Spinal cord (tissue), 10 donors: ENCODE data around the gene HTR6. TPM values are rescaled to one million over a fixed set of nuclear protein-coding genes. Genes with fewer than 3 reads are reported as not detected.
"Not testable (repeated sequence)": the region's sequence is repeated elsewhere in the genome, so short reads cannot be mapped to it uniquely, and the experiment has no call there.

Experiments
- DNase-seq, 6 donors: peaks; one replicate each; pipeline versions ENCODE4 v3.0.0 to v3.0.0-alpha.2; 2013 to 2015; ENCODE audit warnings: low spot score in 6 of 6, low read depth in 4 of 6
- H3K27ac ChIP-seq: one replicate; pipeline ENCODE4 v1.5.1; 2013; ENCODE audit warnings: low read depth, low read length, control low read depth
- H3K27me3 ChIP-seq: one replicate; pipeline ENCODE4 v1.6.1; 2013; ENCODE audit warnings: low read length; ENCODE audit not compliant: control insufficient read depth, insufficient read depth
- H3K36me3 ChIP-seq: one replicate; pipeline ENCODE4 v1.6.1; 2013; ENCODE audit warnings: low read length; ENCODE audit not compliant: control insufficient read depth, insufficient read depth
- H3K4me1 ChIP-seq: one replicate; pipeline ENCODE4 v1.6.1; 2013; ENCODE audit warnings: low read length; ENCODE audit not compliant: control insufficient read depth, insufficient read depth
- H3K4me3 ChIP-seq: one replicate; pipeline ENCODE4 v1.5.1; 2013; ENCODE audit warnings: low read depth, low read length, control low read depth
- H3K9me3 ChIP-seq: one replicate; pipeline ENCODE4 v1.6.1; 2013; ENCODE audit warnings: low read length; ENCODE audit not compliant: control insufficient read depth, insufficient read depth
- WGBS: methylation state at CpG from one replicate; pipeline ENCODE4 v1.1.5; 2013; ENCODE audit warnings: missing lambda C conversion rate; ENCODE audit not compliant: insufficient coverage; 5-methylcytosine and 5-hydroxymethylcytosine counted together
- polyA plus RNA-seq, 2 donors: library from polyadenylated mRNA; unstranded; fragments of 120-200 nt; gene quantifications; one replicate each; pipeline ENCODE4 v1.2.1, GENCODE V29; 2013; ENCODE audit not compliant: insufficient read length in 2 of 2
- total RNA-seq, 2 donors: library from RNA; depleted of rRNA in 1 of 2; stranded (reverse); fragments of 120-200 nt in 1 of 2; fragments of >200 nt in 1 of 2; gene quantifications; one replicate each; pipeline versions ENCODE4 v1.2.3 to v1.2.4, GENCODE V29; 2013 to 2014
- donor health status: healthy.

Gene HTR6
- total and polyA plus RNA-seq, 4 donors: 0.22 to 2.5 (median 1.3) TPM

DNA sequence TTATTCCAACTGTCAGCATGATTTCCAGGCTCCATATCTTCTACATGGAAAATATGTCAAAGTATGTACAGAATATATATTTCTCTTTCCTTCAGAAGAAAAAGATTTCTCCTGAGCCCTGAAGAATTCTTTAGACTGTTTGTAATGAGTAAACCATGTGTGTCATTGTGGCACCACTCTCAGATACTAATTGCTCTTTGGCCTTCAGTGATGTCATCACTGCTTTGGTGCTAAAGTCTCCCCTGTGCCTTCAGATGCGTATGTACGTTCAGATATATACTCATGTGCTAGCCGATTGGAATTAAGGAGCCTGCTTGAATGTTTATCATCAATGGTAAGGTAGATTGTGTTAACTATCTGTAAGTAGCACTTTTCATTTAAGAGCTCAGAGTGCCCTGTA lies 41.2 kb upstream of the HTR6 start:
- H3K27me3 ChIP-seq: no peaks in the 10 kb centered on the region
- no peak for DNase-seq
- H3K4me1 ChIP-seq: no peaks in the 10 kb centered on the region
- H3K9me3 ChIP-seq: no peaks in the 10 kb centered on the region
- no peak overlapping the region for H3K4me3 ChIP-seq
- WGBS: no CpG with 5 or more reads among the region's 3 CpGs
- H3K36me3 ChIP-seq: peaks cover 35% of the 10 kb centered on the region
- H3K27ac ChIP-seq: no peak overlapping the region

DNA sequence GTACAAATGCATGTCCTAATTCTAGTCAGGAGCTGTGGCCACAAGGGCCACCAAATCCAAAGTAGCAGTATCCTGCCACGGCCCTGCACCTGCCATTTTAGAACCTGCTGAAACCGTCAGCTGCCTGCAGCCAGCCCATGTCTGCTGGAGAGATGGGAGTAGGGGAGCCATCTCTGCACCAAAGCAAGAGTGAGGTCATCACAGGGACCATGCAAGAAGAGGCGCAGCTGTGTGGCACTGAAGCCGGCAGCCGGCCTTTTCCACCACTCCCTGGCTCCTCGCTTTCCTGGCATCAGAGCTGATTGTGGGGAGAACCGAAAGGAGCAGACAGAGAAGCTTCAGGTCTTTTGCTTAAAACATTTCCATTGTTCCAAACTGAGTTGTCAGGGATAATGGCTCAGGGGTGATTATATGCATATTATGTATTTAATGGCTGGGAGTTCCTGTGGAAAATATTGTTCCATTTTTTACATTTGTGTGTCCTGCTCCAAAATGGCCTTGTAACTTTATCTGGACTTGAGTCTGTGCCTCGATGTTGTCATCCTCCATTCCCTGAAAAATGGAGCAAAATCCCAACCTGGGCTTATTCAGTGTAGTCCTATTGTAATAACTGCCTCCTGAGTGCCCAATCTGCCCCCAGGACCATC lies 39.3 kb upstream of the HTR6 start:
- Histone ChIP-seq H3K27me3 (no peaks in the 10 kb centered on the region), H3K9me3 (no peaks in the 10 kb centered on the region), H3K27ac (no peak overlapping the region), H3K36me3 (peaks cover 36% of the 10 kb centered on the region), H3K4me3 (no peak overlapping the region), H3K4me1 (peaks cover 4% of the 10 kb centered on the region)
- no peak for DNase-seq
- WGBS: 98% methylated on average over 7 of the region's 8 CpGs

DNA sequence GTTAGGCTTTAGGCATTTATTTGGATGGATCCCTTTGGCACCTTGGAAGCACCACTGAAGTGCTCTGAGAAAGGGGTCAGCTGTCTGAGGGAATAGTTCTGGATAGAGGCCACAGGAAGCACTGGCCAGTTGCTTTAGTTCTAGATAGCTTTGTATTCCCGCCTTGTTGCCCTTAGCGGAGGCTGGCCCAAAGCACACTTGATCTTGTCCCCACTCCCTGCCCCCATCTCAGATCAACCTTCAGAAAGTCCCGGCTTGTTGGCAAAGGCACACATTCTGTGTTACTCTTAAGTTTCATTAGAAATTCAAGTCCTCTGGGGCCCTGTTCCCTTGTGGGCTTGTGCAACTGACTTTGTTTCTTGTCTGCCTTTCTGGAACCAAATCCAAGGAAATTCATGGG lies 35.8 kb upstream of the HTR6 start:
- Histone ChIP-seq H3K9me3 (no peaks in the 10 kb centered on the region), H3K36me3 (peaks cover 35% of the 10 kb centered on the region), H3K4me3 (no peak overlapping the region), H3K4me1 (peaks cover 4% of the 10 kb centered on the region), H3K27me3 (no peaks in the 10 kb centered on the region), H3K27ac (no peak overlapping the region)
- peak in 1 of 6 donors; percentile 54 for DNase-seq
- 51% methylated on average over 3 of the region's 3 CpGs for WGBS

DNA sequence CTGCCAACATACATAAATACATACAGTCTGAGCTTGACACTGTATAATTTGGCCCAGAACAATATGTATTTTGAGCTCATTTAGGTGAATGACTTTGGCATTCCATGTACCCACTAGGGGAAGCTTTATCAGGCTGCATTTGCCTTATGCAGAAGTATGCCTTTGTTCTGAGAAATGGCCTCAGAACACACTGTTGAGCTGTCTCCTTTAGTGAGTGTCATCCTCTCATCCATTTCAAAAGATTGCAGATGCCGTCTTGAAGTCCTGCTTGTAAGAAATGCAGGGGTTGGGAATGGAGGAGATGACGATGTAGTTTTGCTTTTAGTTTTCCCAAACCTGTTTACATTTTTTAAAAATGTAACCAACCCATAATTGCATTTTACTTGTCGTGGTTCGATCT lies 35.3 kb upstream of the HTR6 start:
- H3K9me3 ChIP-seq: no peaks in the 10 kb centered on the region
- peaks cover 4% of the 10 kb centered on the region for H3K4me1 ChIP-seq
- H3K36me3 ChIP-seq: peaks cover 30% of the 10 kb centered on the region
- H3K4me3 ChIP-seq: no peak overlapping the region
- DNase-seq: no peak
- no peak overlapping the region for H3K27ac ChIP-seq
- no peaks in the 10 kb centered on the region for H3K27me3 ChIP-seq
- WGBS: 70% methylated on average over 2 of the region's 4 CpGs

DNA sequence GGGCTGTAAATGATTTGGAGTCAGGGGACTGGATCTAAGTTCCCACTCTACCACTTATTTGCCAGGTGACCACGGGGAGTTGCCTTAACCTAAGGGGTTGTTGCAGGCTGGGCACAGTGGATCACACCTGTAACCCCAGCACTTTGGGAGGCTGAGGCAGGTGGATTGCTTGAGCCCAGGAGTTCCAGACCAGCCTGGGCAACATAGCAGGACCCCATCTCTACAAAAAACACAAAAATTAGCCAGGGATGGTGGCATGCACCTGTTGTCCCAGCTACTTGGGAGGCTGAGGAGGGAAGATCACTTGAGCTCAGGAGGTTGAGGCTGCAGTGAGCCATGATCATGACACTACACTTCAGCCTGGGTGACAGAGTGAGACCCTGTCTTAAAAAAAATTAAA lies 34.5 kb upstream of the HTR6 start:
- H3K4me1 ChIP-seq, DNase-seq, H3K27ac ChIP-seq, H3K9me3 ChIP-seq, H3K4me3 ChIP-seq, H3K27me3 ChIP-seq: not testable (repeated sequence)
- H3K36me3 ChIP-seq: peaks cover 25% of the 10 kb centered on the region
- WGBS: no CpG with 5 or more reads among the region's 1 CpG

DNA sequence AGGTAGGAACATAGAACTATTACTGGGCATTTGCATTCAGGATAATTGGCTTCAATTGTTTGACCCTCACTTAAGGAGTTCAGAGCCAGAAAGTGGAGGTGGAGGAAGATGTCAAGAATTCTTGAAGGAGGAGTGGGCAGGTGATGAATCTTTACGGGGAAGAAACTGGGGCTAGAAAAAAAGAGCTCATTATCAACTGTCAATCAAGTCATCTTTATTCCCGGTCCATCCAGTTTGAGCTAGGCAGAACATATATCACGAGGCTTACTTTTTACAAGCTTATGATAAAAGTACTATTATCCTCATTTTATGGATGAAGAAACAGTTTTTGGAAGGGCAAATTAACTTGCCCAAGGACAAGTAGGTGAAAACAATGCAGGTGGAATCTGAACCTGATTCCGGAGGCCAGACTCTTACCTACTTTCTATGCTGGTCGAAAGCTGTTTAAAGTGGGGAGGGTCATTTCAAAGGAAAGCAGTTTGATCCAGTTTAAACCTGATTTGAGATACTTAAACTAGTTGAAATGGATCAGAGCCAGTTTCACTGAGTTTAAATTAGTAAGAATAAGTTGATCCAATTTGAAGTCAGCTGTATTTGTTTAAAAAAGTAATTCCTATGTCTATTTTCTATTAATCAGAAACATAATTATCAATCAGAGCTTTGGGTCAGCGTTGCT lies 33.8 kb upstream of the HTR6 start:
- DNase-seq: no peak
- no peak overlapping the region for H3K4me3 ChIP-seq
- H3K36me3 ChIP-seq: peaks cover 20% of the 10 kb centered on the region
- H3K27ac ChIP-seq: no peak overlapping the region
- no CpG with 5 or more reads among the region's 6 CpGs for WGBS
- H3K27me3 ChIP-seq: no peaks in the 10 kb centered on the region
- peaks cover 4% of the 10 kb centered on the region for H3K4me1 ChIP-seq
- H3K9me3 ChIP-seq: no peaks in the 10 kb centered on the region

DNA sequence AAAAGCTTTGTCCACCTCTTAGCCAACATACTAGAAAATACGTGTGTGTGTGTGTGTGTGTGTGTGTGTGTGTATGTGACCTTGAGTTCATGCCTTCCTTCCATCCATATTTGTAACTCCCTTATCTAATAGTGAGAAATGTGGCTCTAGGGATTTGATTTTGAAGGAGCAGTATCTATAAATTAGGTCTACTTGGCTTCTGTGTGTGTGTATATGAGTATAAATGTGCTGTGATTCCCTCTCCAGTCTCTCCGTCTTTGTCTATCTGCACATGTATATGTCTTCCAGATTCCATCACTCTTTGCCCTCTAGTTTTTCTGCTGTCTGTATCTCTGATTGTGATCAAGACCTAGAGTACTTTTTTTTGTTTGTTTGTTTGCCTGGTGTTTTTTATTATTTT lies 32.5 kb upstream of the HTR6 start:
- H3K4me3 ChIP-seq: no peak overlapping the region
- H3K27me3 ChIP-seq: no peaks in the 10 kb centered on the region
- no peak for DNase-seq
- peaks cover 13% of the 10 kb centered on the region for H3K36me3 ChIP-seq
- H3K9me3 ChIP-seq: no peaks in the 10 kb centered on the region
- peaks cover 4% of the 10 kb centered on the region for H3K4me1 ChIP-seq
- WGBS: no CpG with 5 or more reads among the region's 2 CpGs
- H3K27ac ChIP-seq: no peak overlapping the region

DNA sequence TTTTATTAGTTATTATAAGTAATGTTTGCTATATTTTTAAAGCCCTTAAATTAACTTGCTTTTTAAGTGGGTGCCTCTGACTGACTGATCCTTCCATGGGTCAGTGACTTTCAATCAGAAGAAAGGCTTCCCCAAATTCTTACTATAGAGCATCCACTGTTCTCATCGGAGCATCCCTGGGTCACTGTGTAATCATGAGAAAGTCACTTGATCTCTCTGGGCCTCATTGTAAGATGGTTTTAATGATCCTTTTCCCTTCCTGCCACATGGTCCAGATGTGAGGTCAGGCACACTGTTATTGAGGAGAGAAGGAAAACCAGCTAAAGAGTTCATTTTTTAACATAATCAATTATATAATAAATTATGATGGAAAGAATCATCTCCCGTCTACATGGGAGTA lies 31.6 kb upstream of the HTR6 start:
- Histone ChIP-seq H3K4me1 (peaks cover 4% of the 10 kb centered on the region), H3K4me3 (no peak overlapping the region), H3K27ac (no peak overlapping the region), H3K27me3 (no peaks in the 10 kb centered on the region), H3K9me3 (no peaks in the 10 kb centered on the region), H3K36me3 (peaks cover 4% of the 10 kb centered on the region)
- DNase-seq: no peak
- no CpG with 5 or more reads among the region's 2 CpGs for WGBS

DNA sequence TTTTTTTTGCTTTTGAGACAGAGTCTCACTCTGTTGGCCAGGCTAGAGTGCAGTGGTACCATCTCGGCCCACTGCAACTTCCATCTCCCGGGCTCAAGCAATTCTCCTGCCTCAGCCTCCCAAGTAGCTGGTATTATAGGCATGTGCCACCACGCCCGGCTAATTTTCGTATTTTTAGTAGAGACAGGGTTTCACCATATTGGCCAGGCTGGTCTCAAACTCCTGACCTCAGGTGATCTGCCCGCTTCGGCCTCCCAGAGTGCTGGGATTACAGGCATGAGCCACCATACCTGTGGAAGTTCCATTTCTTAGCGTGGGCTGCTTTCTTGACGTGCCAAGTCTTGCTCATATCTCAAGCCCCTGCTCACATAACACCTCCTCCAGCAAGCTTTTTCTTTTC lies 29.6 kb upstream of the HTR6 start:
- 95% methylated on average over 9 of the region's 9 CpGs for WGBS
- H3K4me1 ChIP-seq, H3K4me3 ChIP-seq, H3K36me3 ChIP-seq, H3K27me3 ChIP-seq, DNase-seq, H3K9me3 ChIP-seq, H3K27ac ChIP-seq: not testable (repeated sequence)

DNA sequence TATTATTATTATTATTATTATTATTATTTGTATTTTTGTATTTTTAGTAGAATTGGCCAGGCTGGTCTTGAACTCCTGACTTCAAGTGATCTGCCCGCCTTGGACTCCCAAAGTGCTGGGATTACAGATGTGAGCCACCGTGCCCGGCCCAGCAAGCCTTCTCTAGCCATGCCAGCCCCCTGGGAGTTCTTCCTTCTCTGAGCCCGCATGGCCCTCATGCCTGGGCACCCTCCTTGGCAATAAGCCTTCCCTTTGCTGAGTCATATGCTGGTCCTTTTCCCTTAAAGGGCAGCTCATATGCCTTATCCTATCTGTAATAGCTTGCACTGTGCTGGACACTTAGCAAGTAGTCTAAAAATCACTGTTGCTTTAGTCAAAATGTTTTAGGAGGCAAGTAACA lies 29.0 kb upstream of the HTR6 start:
- DNase-seq: no peak
- no peaks in the 10 kb centered on the region for H3K36me3 ChIP-seq
- no peaks in the 10 kb centered on the region for H3K27me3 ChIP-seq
- H3K9me3 ChIP-seq: no peaks in the 10 kb centered on the region
- 66% methylated on average over 4 of the region's 4 CpGs for WGBS
- H3K27ac ChIP-seq: no peak overlapping the region
- peaks cover 4% of the 10 kb centered on the region for H3K4me1 ChIP-seq
- no peak overlapping the region for H3K4me3 ChIP-seq
